Naive thymus-derived CD4-positive, alpha-beta T cell (primary cell): ENCODE measurements around the gene SAMM50. TPM values are rescaled to one million over a fixed set of nuclear protein-coding genes. Genes with fewer than 3 reads are reported as not detected.
"Not testable (repeated sequence)": the region's sequence is repeated elsewhere in the genome, so short reads cannot be mapped to it uniquely, and the experiment has no call there.

Experiments
- ATAC-seq: fragments of 150-1000 bp; cut with Tn5 transposase; 2 replicates; pipeline ENCODE4 v1.10.0; 2021; ENCODE audit warnings: mild to moderate bottlenecking, moderate library complexity
- CTCF ChIA-PET: fragments of 350-600 bp; sonication (Branson Sonifier 250); formaldehyde crosslinking; loops from one replicate; lab custom pipeline; 2021; ENCODE audit warnings: antibody characterized with exemption; lab: Charles Lee
- POLR2A ChIA-PET: fragments of 350-600 bp; sonication (Branson Sonifier 250); formaldehyde crosslinking; loops from one replicate; lab custom pipeline; 2021; ENCODE audit warnings: antibody characterized with exemption, inconsistent platforms; lab: Charles Lee
- DNase-seq, 9 donors: peaks; one replicate each; pipeline versions ENCODE4 v3.0.0 to v3.0.0-alpha.2; 2020 to 2022; ENCODE audit warnings: mixed read lengths in 1 of 9
- H3K27ac ChIP-seq: one replicate; pipeline ENCODE4 v1.7.0; 2013; ENCODE audit warnings: mild to moderate bottlenecking, low read depth, low read length, moderate library complexity
- H3K27me3 ChIP-seq, 2 donors: one replicate each; pipeline ENCODE4 v1.7.0; 2013; ENCODE audit warnings: low read length in 2 of 2, mild to moderate bottlenecking in 2 of 2, moderate library complexity in 2 of 2; ENCODE audit not compliant: control insufficient read depth in 2 of 2, insufficient read depth in 2 of 2
- H3K36me3 ChIP-seq, 3 experiments: 1 replicate in 2 of 3; 2 replicates in 1 of 3; pipeline ENCODE4 v1.7.0; 2013; ENCODE audit warnings: low read length in 3 of 3, mild to moderate bottlenecking in 3 of 3, moderate library complexity in 1 of 3; ENCODE audit not compliant: insufficient read depth in 3 of 3, control insufficient read depth in 2 of 3
- H3K4me1 ChIP-seq, 2 donors: one replicate each; pipeline ENCODE4 v1.7.0; 2013; ENCODE audit warnings: low read length in 2 of 2, mild to moderate bottlenecking in 2 of 2, moderate library complexity in 1 of 2; ENCODE audit not compliant: control insufficient read depth in 2 of 2, insufficient read depth in 2 of 2
- H3K4me3 ChIP-seq: 2 replicates; pipeline ENCODE4 v1.7.0; 2013; ENCODE audit warnings: mild to moderate bottlenecking, low read length
- H3K9me3 ChIP-seq, 3 experiments: 1 replicate in 2 of 3; 2 replicates in 1 of 3; pipeline ENCODE4 v1.7.0; 2013; ENCODE audit warnings: low read length in 3 of 3; ENCODE audit not compliant: control insufficient read depth in 2 of 3
- H3K27ac Mint-ChIP-seq, 9 donors: one replicate each; pipeline ENCODE4 v1.8.0; 2020 to 2022; ENCODE audit warnings: mixed read lengths in 9 of 9, mild to moderate bottlenecking in 8 of 9, moderate library complexity in 5 of 9, inconsistent platforms in 2 of 9
- H3K27me3 Mint-ChIP-seq, 5 donors: one replicate each; pipeline ENCODE4 v1.8.0; 2021 to 2022; ENCODE audit warnings: mixed read lengths in 5 of 5, mild to moderate bottlenecking in 1 of 5
- H3K36me3 Mint-ChIP-seq, 5 donors: one replicate each; pipeline ENCODE4 v1.8.0; 2020 to 2022; ENCODE audit warnings: mixed read lengths in 5 of 5, mild to moderate bottlenecking in 3 of 5, inconsistent platforms in 1 of 5
- H3K4me1 Mint-ChIP-seq, 7 donors: one replicate each; pipeline ENCODE4 v1.8.0; 2020 to 2022; ENCODE audit warnings: mixed read lengths in 7 of 7, mild to moderate bottlenecking in 3 of 7, inconsistent platforms in 1 of 7
- H3K4me3 Mint-ChIP-seq, 10 donors: one replicate each; pipeline ENCODE4 v1.8.0; 2020 to 2022; ENCODE audit warnings: mild to moderate bottlenecking in 10 of 10, mixed read lengths in 10 of 10, moderate library complexity in 6 of 10, inconsistent platforms in 2 of 10
- H3K9me3 Mint-ChIP-seq, 11 donors: one replicate each; pipeline ENCODE4 v1.8.0; 2020 to 2022; ENCODE audit warnings: mixed read lengths in 11 of 11, mild to moderate bottlenecking in 4 of 11, inconsistent platforms in 1 of 11, moderate library complexity in 1 of 11
- intact Hi-C, 2 donors: fragments of 100-400 bp; cut with micrococcal nuclease; formaldehyde crosslinking; loops; one replicate each; pipeline ENCODE4 v1.15.1; 2023
- polyA plus RNA-seq, 2 donors: library from polyadenylated mRNA; unstranded; fragments of 300-500 nt; fragmentation: Illumina TruSeq; gene quantifications; one replicate each; pipeline ENCODE4 v1.2.3, GENCODE V29; 2021
- total RNA-seq, 6 experiments: library from RNA in 5 of 6; stranded (reverse) in 5 of 6; gene quantifications; 1 replicate in 5 of 6; 2 replicates in 1 of 6; pipeline ENCODE4 v1.2.3 and lab custom pipeline; 2021 to 2026

The SAMM50 gene
- total and polyA plus RNA-seq, 7 experiments from 2014 or later: 25.9 to 62.3 (median 36.2) TPM

DNA sequence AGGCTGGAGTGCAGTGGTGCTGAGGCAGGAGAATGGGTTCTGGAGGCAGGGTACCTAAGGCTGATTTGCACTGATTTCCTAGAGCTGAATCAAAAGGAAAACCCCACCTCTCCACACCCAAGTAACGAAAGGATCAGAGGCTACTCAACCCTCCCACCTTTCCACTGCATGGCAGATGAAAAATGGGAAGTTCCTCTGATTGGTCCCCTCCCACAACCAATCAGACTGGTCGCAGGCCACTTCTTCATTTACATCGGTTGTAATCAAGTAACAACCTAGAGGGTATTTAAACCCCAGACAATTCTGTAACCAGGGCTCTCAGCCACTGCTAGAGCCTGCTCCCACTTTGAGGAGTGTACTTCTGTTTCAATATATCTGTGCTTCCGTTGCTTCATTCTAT, 50.3 kb downstream of the SAMM50 start:
- no peaks in the 10 kb centered on the region for H3K27me3 ChIP-seq
- Mint-ChIP-seq H3K27me3 (no peaks in the 10 kb centered on the region), H3K9me3 (peaks cover 0 to 2% (median 0%) of the 10 kb centered on the region in 11 donors), H3K36me3 (peaks cover 0 to 34% (median 4%) of the 10 kb centered on the region in 5 donors), H3K4me3 (no peak overlapping the region), H3K4me1 (peaks cover 0 to 2% (median 0%) of the 10 kb centered on the region in 7 donors), H3K27ac (no peak overlapping the region)
- H3K36me3 ChIP-seq: peaks cover 0 to 4% (median 0%) of the 10 kb centered on the region in 3 experiments
- ChIA-PET CTCF (interaction anchor here (1.7 kb wide), 1 partner anchor 12 kb away, joined by 6 read pairs; no protein-coding TSS in a partner anchor), POLR2A (no interaction called here)
- no peaks in the 10 kb centered on the region for H3K4me1 ChIP-seq
- ATAC-seq (peak; percentile 68), DNase-seq (no peak)
- no peak overlapping the region for H3K27ac ChIP-seq
- H3K4me3 ChIP-seq: no peak overlapping the region
- no peaks in the 10 kb centered on the region for H3K9me3 ChIP-seq
- intact Hi-C loops: no loop called here

DNA sequence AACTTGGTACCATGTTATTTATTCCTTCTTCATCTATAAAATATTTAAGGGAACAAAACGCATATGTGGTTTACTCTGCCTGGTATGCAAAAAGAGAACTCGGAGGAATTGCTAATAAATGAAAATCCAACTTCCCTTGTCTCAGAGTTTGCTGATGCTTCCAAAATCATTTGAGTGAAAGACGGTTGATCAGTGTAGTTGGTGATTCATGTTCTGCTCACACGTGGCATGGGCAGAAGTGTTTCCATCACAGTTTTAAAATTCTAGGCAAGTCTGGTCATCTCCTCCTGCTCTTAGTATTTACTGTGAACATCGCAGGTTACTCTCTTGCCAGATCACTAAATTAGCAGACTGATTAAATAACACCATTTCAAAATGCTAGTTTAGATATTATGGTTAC, 56.9 kb downstream of the SAMM50 start:
- Mint-ChIP-seq H3K27me3 (no peaks in the 10 kb centered on the region), H3K27ac (no peak overlapping the region), H3K4me3 (no peak overlapping the region), H3K4me1 (no peaks in the 10 kb centered on the region), H3K9me3 (no peaks in the 10 kb centered on the region), H3K36me3 (peaks cover 0 to 17% (median 0%) of the 10 kb centered on the region in 5 donors)
- no peaks in the 10 kb centered on the region for H3K27me3 ChIP-seq
- ChIA-PET POLR2A (no interaction called here), CTCF (no interaction called here)
- intact Hi-C loops: no loop called here
- no peak overlapping the region for H3K27ac ChIP-seq
- no peak for ATAC-seq
- no peaks in the 10 kb centered on the region for H3K4me1 ChIP-seq
- H3K9me3 ChIP-seq: no peaks in the 10 kb centered on the region
- no peak for DNase-seq
- H3K4me3 ChIP-seq: no peak overlapping the region
- H3K36me3 ChIP-seq: no peaks in the 10 kb centered on the region

DNA sequence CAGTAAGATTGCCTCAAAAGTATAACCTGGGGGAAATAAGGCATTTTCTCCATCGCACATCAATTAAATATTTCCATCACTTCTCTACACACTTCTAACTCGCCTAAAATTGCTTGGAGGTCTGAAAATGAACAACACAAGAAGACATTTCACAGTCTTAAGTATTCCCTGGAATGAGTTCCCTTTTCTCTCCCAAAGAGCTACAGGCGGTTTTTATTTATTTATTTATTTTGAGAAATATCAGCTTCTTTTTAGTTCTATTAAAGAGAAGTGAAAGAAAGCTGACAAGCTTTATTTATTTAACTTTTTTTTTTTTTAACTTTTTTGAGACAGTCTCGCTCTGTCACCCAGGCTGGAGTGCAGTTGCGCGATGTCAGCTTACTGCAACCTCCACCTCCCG, 57.3 kb downstream of the SAMM50 start:
- intact Hi-C loops: no loop called here
- Histone ChIP-seq H3K4me3 (no peak overlapping the region), H3K9me3 (no peaks in the 10 kb centered on the region), H3K27me3 (no peaks in the 10 kb centered on the region), H3K4me1 (no peaks in the 10 kb centered on the region), H3K36me3 (no peaks in the 10 kb centered on the region), H3K27ac (no peak overlapping the region)
- no peaks in the 10 kb centered on the region for H3K27me3 Mint-ChIP-seq
- DNase-seq (no peak), ATAC-seq (no peak)
- ChIA-PET CTCF (no interaction called here), POLR2A (no interaction called here)
- no peak overlapping the region for H3K27ac Mint-ChIP-seq
- H3K9me3 Mint-ChIP-seq: no peaks in the 10 kb centered on the region
- H3K4me3 Mint-ChIP-seq: no peak overlapping the region
- peaks cover 0 to 13% (median 0%) of the 10 kb centered on the region in 5 donors for H3K36me3 Mint-ChIP-seq
- no peaks in the 10 kb centered on the region for H3K4me1 Mint-ChIP-seq

DNA sequence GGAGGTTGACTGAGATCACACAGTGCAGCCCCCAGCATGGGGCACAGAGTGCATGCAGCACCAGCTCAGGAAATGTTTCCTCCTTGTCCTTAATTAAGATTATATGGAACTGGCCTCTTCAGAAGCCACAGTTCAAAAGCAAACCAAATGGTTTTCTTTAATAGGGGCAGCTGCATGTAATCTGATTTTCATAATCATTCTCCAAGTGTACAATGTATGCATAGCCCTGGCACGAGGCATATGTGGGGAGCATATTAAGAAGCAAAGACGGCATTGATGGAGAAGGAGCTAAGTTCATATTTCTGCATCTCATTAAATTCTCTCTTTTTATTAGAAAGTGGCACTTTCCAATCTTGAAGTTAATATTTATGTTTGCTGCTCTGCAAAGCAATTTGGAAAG, 59.0 kb downstream of the SAMM50 start:
- no peaks in the 10 kb centered on the region for H3K9me3 Mint-ChIP-seq
- H3K36me3 Mint-ChIP-seq: peaks cover 0 to 7% (median 0%) of the 10 kb centered on the region in 5 donors
- H3K27me3 ChIP-seq: no peaks in the 10 kb centered on the region
- H3K4me1 Mint-ChIP-seq: no peaks in the 10 kb centered on the region
- H3K27ac ChIP-seq: no peak overlapping the region
- no peaks in the 10 kb centered on the region for H3K36me3 ChIP-seq
- no peak overlapping the region for H3K4me3 Mint-ChIP-seq
- H3K4me1 ChIP-seq: no peaks in the 10 kb centered on the region
- DNase-seq (no peak), ATAC-seq (no peak)
- ChIA-PET CTCF (interaction anchor here (1.3 kb wide), 1 partner anchor 22 kb away, joined by 4 read pairs; no protein-coding TSS in a partner anchor), POLR2A (no interaction called here)
- no peak overlapping the region for H3K27ac Mint-ChIP-seq
- intact Hi-C loops: no loop called here
- no peaks in the 10 kb centered on the region for H3K9me3 ChIP-seq
- H3K27me3 Mint-ChIP-seq: no peaks in the 10 kb centered on the region
- no peak overlapping the region for H3K4me3 ChIP-seq

DNA sequence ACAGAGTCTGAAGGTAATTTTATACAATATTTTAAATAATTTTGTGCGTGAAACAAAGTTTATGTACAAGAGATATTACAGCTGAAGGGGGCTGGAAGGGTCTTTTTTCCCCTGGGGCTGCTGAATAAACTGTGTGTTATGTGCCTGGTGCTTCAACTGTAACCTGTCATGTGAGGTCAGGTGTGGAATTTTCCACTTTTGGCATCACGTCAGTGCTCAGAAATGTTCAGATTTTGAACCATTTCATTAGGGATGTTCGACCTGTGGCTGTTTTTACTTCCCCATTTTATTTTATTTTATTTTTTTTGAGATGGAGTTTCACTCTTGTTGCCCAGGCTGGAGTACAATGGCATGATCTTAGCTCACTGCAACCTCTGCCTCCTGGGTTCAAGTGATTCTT, 61.3 kb downstream of the SAMM50 start:
- H3K9me3 Mint-ChIP-seq, H3K36me3 Mint-ChIP-seq, H3K27me3 Mint-ChIP-seq, H3K27me3 ChIP-seq, H3K4me1 Mint-ChIP-seq, H3K4me3 ChIP-seq, intact Hi-C loops, ATAC-seq, DNase-seq, H3K9me3 ChIP-seq, H3K36me3 ChIP-seq, POLR2A ChIA-PET, H3K27ac ChIP-seq, H3K27ac Mint-ChIP-seq, H3K4me3 Mint-ChIP-seq, H3K4me1 ChIP-seq, CTCF ChIA-PET: not testable (repeated sequence)

DNA sequence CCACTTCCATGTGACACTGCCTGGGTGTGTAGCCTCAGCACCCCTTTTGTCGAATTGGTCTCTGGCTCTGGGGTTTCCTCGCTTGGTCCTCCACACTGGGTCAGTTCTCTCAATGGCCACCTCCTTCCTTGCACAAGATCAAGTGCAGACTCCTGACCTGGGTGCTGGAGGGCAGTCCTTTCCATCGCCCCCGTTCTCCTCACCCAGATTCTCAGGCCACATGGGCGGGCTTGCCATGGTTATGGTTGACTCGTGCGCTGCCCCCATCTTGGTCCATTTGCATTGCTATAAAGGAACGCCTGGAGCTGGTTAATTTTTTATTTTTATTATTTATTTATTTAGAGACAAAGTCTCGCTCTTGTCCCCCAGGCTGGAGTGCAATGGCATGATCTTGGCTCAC, 63.4 kb downstream of the SAMM50 start:
- no peak overlapping the region for H3K27ac ChIP-seq
- no peak overlapping the region for H3K27ac Mint-ChIP-seq
- H3K4me3 ChIP-seq: no peak overlapping the region
- no peaks in the 10 kb centered on the region for H3K9me3 ChIP-seq
- no peaks in the 10 kb centered on the region for H3K27me3 Mint-ChIP-seq
- ATAC-seq (no peak), DNase-seq (no peak)
- CTCF ChIA-PET: no interaction called here
- no peaks in the 10 kb centered on the region for H3K27me3 ChIP-seq
- POLR2A ChIA-PET: no interaction called here
- intact Hi-C loops: no loop called here
- peaks cover 0 to 2% (median 0%) of the 10 kb centered on the region in 5 donors for H3K36me3 Mint-ChIP-seq
- no peaks in the 10 kb centered on the region for H3K9me3 Mint-ChIP-seq
- H3K36me3 ChIP-seq: no peaks in the 10 kb centered on the region
- peaks cover 0 to 9% (median 0%) of the 10 kb centered on the region in 7 donors for H3K4me1 Mint-ChIP-seq
- peaks cover 0 to under 1% of the 10 kb centered on the region in 2 donors for H3K4me1 ChIP-seq
- H3K4me3 Mint-ChIP-seq: no peak overlapping the region

DNA sequence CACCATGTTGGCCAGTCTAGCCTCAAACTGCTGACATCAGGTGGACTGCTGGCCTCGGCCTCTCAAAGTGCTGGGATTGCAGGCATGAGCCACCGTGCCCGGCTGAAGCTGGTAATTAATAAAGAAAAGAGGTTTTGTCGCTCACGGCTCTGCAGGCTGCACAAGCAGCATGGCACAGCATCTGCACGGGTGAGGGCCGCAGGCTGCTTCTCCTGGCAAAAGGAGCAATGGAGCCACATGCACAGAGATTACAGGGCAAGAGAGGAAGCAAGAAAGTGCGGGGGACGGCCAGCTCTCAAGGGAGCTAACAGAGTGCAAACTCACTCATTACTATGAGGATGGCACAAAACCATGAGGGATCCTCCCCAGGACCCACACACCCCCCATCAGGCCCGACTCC, 64.2 kb downstream of the SAMM50 start:
- Histone ChIP-seq H3K4me1 (peaks cover 0 to 3% of the 10 kb centered on the region in 2 donors), H3K4me3 (no peak overlapping the region), H3K36me3 (no peaks in the 10 kb centered on the region), H3K9me3 (no peaks in the 10 kb centered on the region), H3K27ac (no peak overlapping the region), H3K27me3 (no peaks in the 10 kb centered on the region)
- no peak for ATAC-seq
- H3K27ac Mint-ChIP-seq: no peak overlapping the region
- H3K4me1 Mint-ChIP-seq: peaks cover 0 to 12% (median 0%) of the 10 kb centered on the region in 7 donors
- H3K4me3 Mint-ChIP-seq: no peak overlapping the region
- intact Hi-C loops: no loop called here
- ChIA-PET CTCF (no interaction called here), POLR2A (no interaction called here)
- H3K27me3 Mint-ChIP-seq: no peaks in the 10 kb centered on the region
- no peaks in the 10 kb centered on the region for H3K9me3 Mint-ChIP-seq
- DNase-seq: no peak
- peaks cover 0 to 4% (median 0%) of the 10 kb centered on the region in 5 donors for H3K36me3 Mint-ChIP-seq
